ENCODE data around the gene ATP7B. TPM values are rescaled to one million over a fixed set of nuclear protein-coding genes. Genes with fewer than 3 reads are reported as not detected.

The ATP7B gene
- total RNA-seq, 2 experiments from 2014 or later = 0.85 to 1.2 TPM

GRCh38 chr13:52029569-52029968 is 18.3 kb upstream of the ATP7B start:
- H3K27ac Mint-ChIP-seq = no peak overlapping the region
- H3K9me3 Mint-ChIP-seq = no peaks in the 10 kb centered on the region
- peaks cover 6% of the 10 kb centered on the region for H3K4me1 ChIP-seq (ENCODE audit: insufficient read depth, low read length)
- H3K27me3 Mint-ChIP-seq = no peaks in the 10 kb centered on the region
- no peaks in the 10 kb centered on the region for H3K27me3 ChIP-seq (ENCODE audit: control insufficient read depth in 1 of 2, insufficient read depth in 2 of 2, low read length in 2 of 2)
- no peak overlapping the region for H3K27ac ChIP-seq (ENCODE audit: low read depth in 1 of 2, low read length in 2 of 2)
- H3K4me3 Mint-ChIP-seq = no peak overlapping the region
- CTCF ChIA-PET = no interaction called here
- ATAC-seq (ENCODE audit: poor library complexity) (no peak), DNase-seq (no peak)
- no peak for TF ChIP-seq CTCF (IDR thresholded peaks at IDR 0.05)
- intact Hi-C loops (cut with DNase I, micrococcal nuclease) = no loop called here
- peaks cover 0 to 7% of the 10 kb centered on the region in 2 experiments for H3K9me3 ChIP-seq (ENCODE audit: control insufficient read depth in 1 of 2, insufficient read depth in 1 of 2, low read length in 2 of 2)
- POLR2A ChIA-PET = no interaction called here
- H3K4me1 Mint-ChIP-seq (ENCODE audit: low read depth) = peaks cover 39% of the 10 kb centered on the region
- no peak overlapping the region for H3K4me3 ChIP-seq (ENCODE audit: low read length)
- H3K36me3 ChIP-seq (ENCODE audit: insufficient read depth, low read length) = peaks cover 34% of the 10 kb centered on the region
- peaks cover 66% of the 10 kb centered on the region for H3K36me3 Mint-ChIP-seq (ENCODE audit: low read depth)

GRCh38 chr13:52027832-52028231 is 16.6 kb upstream of the ATP7B start:
- no peaks in the 10 kb centered on the region for H3K27me3 ChIP-seq (ENCODE audit: control insufficient read depth in 1 of 2, insufficient read depth in 2 of 2, low read length in 2 of 2)
- Mint-ChIP-seq H3K9me3 (no peaks in the 10 kb centered on the region), H3K4me3 (no peak overlapping the region), H3K36me3 (ENCODE audit: low read depth) (peaks cover 82% of the 10 kb centered on the region), H3K27me3 (no peaks in the 10 kb centered on the region), H3K27ac (no peak overlapping the region), H3K4me1 (ENCODE audit: low read depth) (peaks cover 39% of the 10 kb centered on the region)
- H3K4me1 ChIP-seq (ENCODE audit: insufficient read depth, low read length) = peaks cover 6% of the 10 kb centered on the region
- intact Hi-C loops (cut with DNase I, micrococcal nuclease) = no loop called here
- no peak for DNase-seq
- TF ChIP-seq CTCF (IDR thresholded peaks at IDR 0.05) = no peak
- H3K27ac ChIP-seq (ENCODE audit: low read depth in 1 of 2, low read length in 2 of 2) = no peak overlapping the region
- H3K4me3 ChIP-seq (ENCODE audit: low read length) = no peak overlapping the region
- ChIA-PET POLR2A (no interaction called here), CTCF (no interaction called here)
- peaks cover 42% of the 10 kb centered on the region for H3K36me3 ChIP-seq (ENCODE audit: insufficient read depth, low read length)
- ATAC-seq (ENCODE audit: poor library complexity) = no peak
- peaks cover 0 to 7% of the 10 kb centered on the region in 2 experiments for H3K9me3 ChIP-seq (ENCODE audit: control insufficient read depth in 1 of 2, insufficient read depth in 1 of 2, low read length in 2 of 2)

- ATAC-seq (ENCODE audit: poor library complexity) = no peak
- no peak overlapping the region for H3K27ac ChIP-seq (ENCODE audit: low read depth in 1 of 2, low read length in 2 of 2)
- Mint-ChIP-seq H3K27ac (no peak overlapping the region), H3K36me3 (ENCODE audit: low read depth) (peaks cover 91% of the 10 kb centered on the region), H3K4me1 (ENCODE audit: low read depth) (peaks cover 38% of the 10 kb centered on the region), H3K4me3 (no peak overlapping the region), H3K9me3 (no peaks in the 10 kb centered on the region), H3K27me3 (no peaks in the 10 kb centered on the region)
- no peak overlapping the region for H3K4me3 ChIP-seq (ENCODE audit: low read length)
- TF ChIP-seq CTCF (IDR thresholded peaks at IDR 0.05) = no peak
- ChIA-PET CTCF (no interaction called here), POLR2A (no interaction called here)
- peaks cover 6% of the 10 kb centered on the region for H3K4me1 ChIP-seq (ENCODE audit: insufficient read depth, low read length)
- peaks cover 49% of the 10 kb centered on the region for H3K36me3 ChIP-seq (ENCODE audit: insufficient read depth, low read length)
- intact Hi-C loops (cut with DNase I, micrococcal nuclease) = no loop called here
- DNase-seq = no peak
- no peaks in the 10 kb centered on the region for H3K27me3 ChIP-seq (ENCODE audit: control insufficient read depth in 1 of 2, insufficient read depth in 2 of 2, low read length in 2 of 2)
- peaks cover 0 to 7% of the 10 kb centered on the region in 2 experiments for H3K9me3 ChIP-seq (ENCODE audit: control insufficient read depth in 1 of 2, insufficient read depth in 1 of 2, low read length in 2 of 2)
Observed at GRCh38 chr13:52026246-52026626, 15.0 kb upstream of the ATP7B start.

Measured in CD4-positive, alpha-beta T cell (primary cell).